Left hindlimb (tissue), 1 donor: ENCODE measurements around the gene AOAH.
"Not testable (repeated sequence)": the region's sequence is repeated elsewhere in the genome, so short reads cannot be mapped to it uniquely, and the experiment has no call there.

ENCODE experiments used
- DNase-seq: peaks from one replicate; pipeline ENCODE4 v3.0.0-alpha.2; 2018

AOAH gene

GRCh38 chr7:36736090-36736898, 12.0 kb upstream of the AOAH start:
- no peak for DNase-seq

- DNase-seq = no peak
These were observed 10.9 kb upstream of the AOAH start for GRCh38 chr7:36735172-36735571.

- no peak for DNase-seq
These were observed 10.4 kb upstream of the AOAH start for GRCh38 chr7:36734731-36735130.

GRCh38 chr7:36733411-36733810, 9.1 kb upstream of the AOAH start:
- no peak for DNase-seq

- no peak for DNase-seq
These were observed 8.5 kb upstream of the AOAH start for GRCh38 chr7:36732806-36733205.

- DNase-seq = no peak
These were observed 5.8 kb upstream of the AOAH start for GRCh38 chr7:36730046-36730445.

- no peak for DNase-seq
These were observed 3.8 kb upstream of the AOAH start for GRCh38 chr7:36728143-36728542.

GRCh38 chr7:36726806-36727503, 2.7 kb upstream of the AOAH start:
- DNase-seq = no peak

- no peak for DNase-seq
These were observed 2.0 kb upstream of the AOAH start for GRCh38 chr7:36726311-36726710.

- DNase-seq = no peak
These were observed 702 bp upstream of the AOAH start for GRCh38 chr7:36724996-36725395.

GRCh38 chr7:36723291-36723690, 1.0 kb downstream of the AOAH start:
- DNase-seq = no peak

GRCh38 chr7:36719083-36719632, 5.1 kb downstream of the AOAH start:
- no peak for DNase-seq

- no peak for DNase-seq
These were observed 6.7 kb downstream of the AOAH start for GRCh38 chr7:36717586-36717985.

GRCh38 chr7:36716802-36717201, 7.5 kb downstream of the AOAH start:
- DNase-seq = not testable (repeated sequence)

GRCh38 chr7:36712015-36712414, 12.3 kb downstream of the AOAH start:
- no peak for DNase-seq

- no peak for DNase-seq
These were observed 13.0 kb downstream of the AOAH start for GRCh38 chr7:36711256-36711655.

- DNase-seq = no peak
These were observed 14.0 kb downstream of the AOAH start for GRCh38 chr7:36710186-36710791.

- no peak for DNase-seq
These were observed 15.5 kb downstream of the AOAH start for GRCh38 chr7:36708767-36709166.

GRCh38 chr7:36707898-36708297, 16.4 kb downstream of the AOAH start:
- no peak for DNase-seq

GRCh38 chr7:36707465-36707864, 16.8 kb downstream of the AOAH start:
- no peak for DNase-seq

- not testable (repeated sequence) for DNase-seq
These were observed 20.4 kb downstream of the AOAH start for GRCh38 chr7:36703860-36704259.

- no peak for DNase-seq
These were observed 31.8 kb downstream of the AOAH start for GRCh38 chr7:36692456-36692855.

GRCh38 chr7:36691983-36692382, 32.3 kb downstream of the AOAH start:
- no peak for DNase-seq
